DOHH2 (cell line): Measurements from ENCODE around the gene MLST8.

Experiments used
- H3F3A ChIP-seq: fragments of 200-600 bp; sonication (generic), shearing (Covaris generic); 2 replicates; pipeline ENCODE4 v1.6.0; 2016; ENCODE audit warnings: antibody characterized with exemption, mild to moderate bottlenecking; ENCODE audit not compliant: control insufficient read depth, insufficient read depth
- H3K27ac ChIP-seq: fragments of 200-600 bp; sonication (generic); 2 replicates; pipeline ENCODE4 v1.5.1; 2014; ENCODE audit warnings: low read depth, mild to moderate bottlenecking, low read length, moderate library complexity
- H3K27me3 ChIP-seq: fragments of 200-600 bp; sonication (generic); 2 replicates; pipeline ENCODE4 v1.6.1; 2014; ENCODE audit warnings: mild to moderate bottlenecking, low read length, mixed read lengths; ENCODE audit not compliant: control insufficient read depth
- H3K36me3 ChIP-seq: fragments of 200-600 bp; sonication (generic); 2 replicates; pipeline ENCODE4 v1.6.1; 2014; ENCODE audit warnings: mild to moderate bottlenecking, low read length, moderate library complexity, mixed read lengths; ENCODE audit not compliant: control insufficient read depth
- H3K4me1 ChIP-seq: fragments of 200-600 bp; sonication (generic); 2 replicates; pipeline ENCODE4 v1.6.1; 2014; ENCODE audit warnings: mild to moderate bottlenecking, low read length, mixed read lengths; ENCODE audit not compliant: control insufficient read depth
- H3K4me2 ChIP-seq: fragments of 200-600 bp; sonication (generic); 2 replicates; pipeline ENCODE4 v1.6.0; 2014; ENCODE audit warnings: mild to moderate bottlenecking, low read length, moderate library complexity
- H3K4me3 ChIP-seq: fragments of 200-600 bp; sonication (generic); 2 replicates; pipeline ENCODE4 v1.5.1; 2014; ENCODE audit warnings: mild to moderate bottlenecking, low read length, mixed read lengths
- H3K79me2 ChIP-seq: fragments of 200-600 bp; sonication (generic); 2 replicates; pipeline ENCODE4 v1.6.1; 2014; ENCODE audit warnings: mild to moderate bottlenecking, low read length, mixed read lengths; ENCODE audit not compliant: control insufficient read depth
- H3K9me2 ChIP-seq: fragments of 200-600 bp; sonication (generic); replicated peaks from 2 replicates; pipeline ENCODE4 v1.6.1; 2014; ENCODE audit warnings: mild to moderate bottlenecking, low read length, mixed read lengths; ENCODE audit not compliant: control insufficient read depth
- H3K9me3 ChIP-seq: fragments of 200-600 bp; sonication (generic); 2 replicates; pipeline ENCODE4 v1.6.1; 2014; ENCODE audit warnings: antibody characterized with exemption, low read length, mixed read lengths; ENCODE audit not compliant: control insufficient read depth, insufficient read depth
- H4K20me1 ChIP-seq: fragments of 200-600 bp; sonication (generic); 2 replicates; pipeline ENCODE4 v1.6.0; 2014; ENCODE audit warnings: low read depth, mild to moderate bottlenecking, antibody characterized with exemption, low read length, moderate library complexity; ENCODE audit not compliant: control insufficient read depth, insufficient read depth
- EZH2phosphoT487 ChIP-seq: fragments of 200-600 bp; sonication (generic); IDR thresholded peaks from 2 replicates; pipeline ENCODE4 v1.6.1; 2017; ENCODE audit warnings: borderline replicate concordance, mild to moderate bottlenecking, antibody characterized with exemption, low read length, moderate library complexity, mixed read lengths
- TF ChIP-seq, protein P1 (sequence below): fragments of 200-600 bp; sonication (generic); IDR thresholded peaks from one replicate; pipeline ENCODE4 v1.5.1; 2014; ENCODE audit warnings: antibody characterized with exemption, mild to moderate bottlenecking, low read depth, low read length; ENCODE audit not compliant: poor library complexity, severe bottlenecking

MLST8 gene

GRCh38 chr16:2231016-2231931 is 26.0 kb downstream of the MLST8 start:
- H3K4me2 ChIP-seq: no peak overlapping the region
- H3K4me3 ChIP-seq: no peak overlapping the region
- no peaks in the 10 kb centered on the region for H4K20me1 ChIP-seq
- H3K79me2 ChIP-seq: peaks cover 24% of the 10 kb centered on the region
- no peaks in the 10 kb centered on the region for H3K4me1 ChIP-seq
- H3K27me3 ChIP-seq: no peaks in the 10 kb centered on the region
- no peaks in the 10 kb centered on the region for H3F3A ChIP-seq
- no peak overlapping the region for H3K27ac ChIP-seq
- TF ChIP-seq, protein P1, sequence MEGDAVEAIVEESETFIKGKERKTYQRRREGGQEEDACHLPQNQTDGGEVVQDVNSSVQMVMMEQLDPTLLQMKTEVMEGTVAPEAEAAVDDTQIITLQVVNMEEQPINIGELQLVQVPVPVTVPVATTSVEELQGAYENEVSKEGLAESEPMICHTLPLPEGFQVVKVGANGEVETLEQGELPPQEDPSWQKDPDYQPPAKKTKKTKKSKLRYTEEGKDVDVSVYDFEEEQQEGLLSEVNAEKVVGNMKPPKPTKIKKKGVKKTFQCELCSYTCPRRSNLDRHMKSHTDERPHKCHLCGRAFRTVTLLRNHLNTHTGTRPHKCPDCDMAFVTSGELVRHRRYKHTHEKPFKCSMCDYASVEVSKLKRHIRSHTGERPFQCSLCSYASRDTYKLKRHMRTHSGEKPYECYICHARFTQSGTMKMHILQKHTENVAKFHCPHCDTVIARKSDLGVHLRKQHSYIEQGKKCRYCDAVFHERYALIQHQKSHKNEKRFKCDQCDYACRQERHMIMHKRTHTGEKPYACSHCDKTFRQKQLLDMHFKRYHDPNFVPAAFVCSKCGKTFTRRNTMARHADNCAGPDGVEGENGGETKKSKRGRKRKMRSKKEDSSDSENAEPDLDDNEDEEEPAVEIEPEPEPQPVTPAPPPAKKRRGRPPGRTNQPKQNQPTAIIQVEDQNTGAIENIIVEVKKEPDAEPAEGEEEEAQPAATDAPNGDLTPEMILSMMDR: no peak
- no peak for TF ChIP-seq EZH2phosphoT487
- H3K9me2 ChIP-seq: no peaks in the 10 kb centered on the region
- H3K36me3 ChIP-seq: peaks cover 66% of the 10 kb centered on the region
- H3K9me3 ChIP-seq: no peaks in the 10 kb centered on the region

DNA sequence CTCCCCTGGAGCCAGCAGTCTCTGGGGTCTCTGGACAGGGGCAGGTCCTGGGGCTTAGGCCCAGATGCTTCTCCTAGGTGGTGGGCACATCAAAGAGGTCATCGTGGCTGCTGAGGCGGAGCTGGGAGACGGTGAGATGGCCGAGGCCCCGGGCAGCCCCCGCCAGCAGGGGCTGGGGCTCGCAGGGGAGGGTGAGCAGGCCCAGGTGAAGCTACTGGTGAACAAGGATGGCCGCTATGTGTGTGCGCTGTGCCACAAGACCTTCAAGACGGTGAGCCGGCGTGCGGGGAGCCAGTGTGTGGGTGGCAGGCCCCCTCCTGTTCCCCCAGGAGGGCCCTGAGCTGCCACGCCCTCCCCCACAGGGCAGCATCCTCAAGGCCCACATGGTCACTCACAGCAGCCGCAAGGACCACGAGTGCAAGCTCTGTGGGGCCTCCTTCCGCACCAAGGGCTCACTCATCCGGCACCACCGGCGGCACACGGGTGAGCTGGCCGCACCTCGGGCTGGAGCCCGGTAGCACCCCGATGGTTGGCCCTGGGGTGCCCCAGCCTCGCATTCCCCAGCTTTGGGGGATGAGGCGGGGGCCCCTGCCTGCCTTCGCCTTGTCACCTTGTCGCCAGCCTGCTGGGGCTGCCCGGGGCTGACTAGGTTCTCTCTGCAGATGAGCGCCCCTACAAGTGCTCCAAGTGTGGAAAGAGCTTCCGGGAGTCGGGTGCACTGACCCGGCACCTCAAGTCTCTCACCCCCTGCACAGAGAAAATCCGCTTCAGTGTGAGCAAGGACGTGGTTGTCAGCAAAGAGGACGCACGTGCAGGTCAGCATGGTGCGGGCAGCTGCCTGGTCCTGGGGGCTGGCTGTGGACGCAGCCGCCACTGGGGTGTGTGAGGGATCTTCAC is 27.1 kb downstream of the MLST8 start:
- Histone ChIP-seq H3K36me3 (peaks cover 64% of the 10 kb centered on the region), H3F3A (no peaks in the 10 kb centered on the region), H3K4me1 (no peaks in the 10 kb centered on the region), H3K4me3 (no peak overlapping the region), H3K79me2 (peaks cover 14% of the 10 kb centered on the region), H3K9me2 (no peaks in the 10 kb centered on the region), H3K4me2 (no peak overlapping the region), H3K27ac (no peak overlapping the region), H3K27me3 (no peaks in the 10 kb centered on the region), H4K20me1 (no peaks in the 10 kb centered on the region), H3K9me3 (no peaks in the 10 kb centered on the region)
- TF ChIP-seq, protein P1: no peak
- no peak for TF ChIP-seq EZH2phosphoT487

DNA sequence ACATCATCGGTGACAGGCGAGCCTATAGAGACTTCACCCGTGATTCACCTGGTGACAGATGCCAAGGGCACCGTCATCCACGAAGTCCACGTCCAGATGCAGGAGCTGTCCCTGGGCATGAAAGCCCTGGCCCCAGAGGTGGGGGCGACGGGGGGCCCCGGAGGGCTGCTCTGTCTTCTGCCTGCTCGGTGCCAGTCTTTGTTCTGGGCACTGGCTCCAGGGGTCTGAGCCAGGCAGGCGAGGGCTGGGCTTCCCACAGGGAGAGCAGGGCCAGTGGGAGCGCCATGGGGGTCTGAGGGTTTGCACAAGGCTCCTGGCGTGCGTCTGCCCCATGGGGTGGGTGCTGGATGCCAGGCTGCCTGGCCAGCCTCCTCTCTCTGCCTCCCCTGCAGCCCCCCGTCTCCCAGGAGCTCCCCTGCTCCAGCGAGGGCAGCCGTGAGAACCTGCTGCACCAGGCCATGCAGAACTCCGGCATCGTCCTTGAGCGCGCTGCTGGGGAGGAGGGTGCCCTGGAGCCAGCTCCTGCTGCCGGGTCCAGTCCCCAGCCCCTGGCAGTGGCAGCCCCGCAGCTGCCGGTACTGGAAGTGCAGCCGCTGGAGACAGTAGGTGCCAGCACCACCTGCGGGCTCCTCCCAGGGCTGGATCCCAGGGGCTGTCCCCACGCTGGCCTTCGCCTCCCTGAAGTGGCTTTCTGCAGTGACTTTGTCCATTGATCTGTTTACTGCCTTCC is 28.0 kb downstream of the MLST8 start:
- no peak overlapping the region for H3K4me2 ChIP-seq
- H3K9me2 ChIP-seq: no peaks in the 10 kb centered on the region
- H3K9me3 ChIP-seq: no peaks in the 10 kb centered on the region
- no peak overlapping the region for H3K4me3 ChIP-seq
- no peaks in the 10 kb centered on the region for H4K20me1 ChIP-seq
- no peak overlapping the region for H3K27ac ChIP-seq
- peaks cover 60% of the 10 kb centered on the region for H3K36me3 ChIP-seq
- H3K79me2 ChIP-seq: peaks cover 8% of the 10 kb centered on the region
- no peaks in the 10 kb centered on the region for H3K27me3 ChIP-seq
- H3F3A ChIP-seq: no peaks in the 10 kb centered on the region
- TF ChIP-seq, protein P1: no peak
- H3K4me1 ChIP-seq: no peaks in the 10 kb centered on the region
